HG03103 (cell line): ENCODE data around the gene ZNF444.

Experiments used
- ATAC-seq: cut with Tn5 transposase; IDR thresholded peaks from one replicate; pipeline ENCODE4 v1.9.1; 2021; ENCODE audit warnings: low read depth; ENCODE audit not compliant: unreplicated experiment

The ZNF444 gene

GRCh38 chr19:56106993-56107392 lies 34.1 kb upstream of the ZNF444 start:
- ATAC-seq: no peak

- ATAC-seq: no peak
Observed at GRCh38 chr19:56107626-56108351, 33.3 kb upstream of the ZNF444 start.

GRCh38 chr19:56108447-56109195 lies 32.5 kb upstream of the ZNF444 start:
- ATAC-seq: no peak

GRCh38 chr19:56109226-56109625 lies 31.9 kb upstream of the ZNF444 start:
- no peak for ATAC-seq

GRCh38 chr19:56110515-56111448 lies 30.3 kb upstream of the ZNF444 start:
- no peak for ATAC-seq

GRCh38 chr19:56111601-56112312 lies 29.3 kb upstream of the ZNF444 start:
- ATAC-seq: peak; percentile 55

- no peak for ATAC-seq
Observed at GRCh38 chr19:56112313-56112709, 28.8 kb upstream of the ZNF444 start.

GRCh38 chr19:56113074-56113632 lies 27.9 kb upstream of the ZNF444 start:
- no peak for ATAC-seq

- ATAC-seq: no peak
Observed at GRCh38 chr19:56114051-56114777, 26.9 kb upstream of the ZNF444 start.

GRCh38 chr19:56114778-56115110 lies 26.3 kb upstream of the ZNF444 start:
- no peak for ATAC-seq

- ATAC-seq: no peak
Observed at GRCh38 chr19:56115490-56115889, 25.6 kb upstream of the ZNF444 start.

GRCh38 chr19:56116606-56117005 lies 24.5 kb upstream of the ZNF444 start:
- ATAC-seq: no peak

- no peak for ATAC-seq
Observed at GRCh38 chr19:56117376-56117884, 23.7 kb upstream of the ZNF444 start.

GRCh38 chr19:56117889-56118288 lies 23.2 kb upstream of the ZNF444 start:
- ATAC-seq: no peak

GRCh38 chr19:56118666-56119581 lies 22.2 kb upstream of the ZNF444 start:
- ATAC-seq: no peak

GRCh38 chr19:56119582-56119978 lies 21.5 kb upstream of the ZNF444 start:
- no peak for ATAC-seq

GRCh38 chr19:56120002-56120370 lies 21.1 kb upstream of the ZNF444 start:
- no peak for ATAC-seq
